B cell (primary cell): Measurements from ENCODE around the gene CACNA1G. TPM values are rescaled to one million over a fixed set of nuclear protein-coding genes. Genes with fewer than 3 reads are reported as not detected.

Source experiments
- ATAC-seq: fragments of 200-7000 bp; cut with Tn5 transposase; one replicate; pipeline ENCODE4 v1.10.0; 2021; ENCODE audit warnings: low read depth, mild to moderate bottlenecking, moderate number of reproducible peaks, moderate library complexity
- CTCF ChIA-PET: fragments of 350-600 bp; sonication (Branson Sonifier 250); formaldehyde crosslinking; loops from one replicate; lab custom pipeline; 2021; ENCODE audit warnings: antibody characterized with exemption, inconsistent platforms; lab: Charles Lee
- POLR2A ChIA-PET: fragments of 350-600 bp; sonication (Branson Sonifier 250); formaldehyde crosslinking; loops from one replicate; lab custom pipeline; 2021; ENCODE audit warnings: antibody characterized with exemption; lab: Charles Lee
- DNase-seq: peaks from one replicate; pipeline ENCODE4 v3.0.0; 2013
- H2AFZ ChIP-seq: 2 replicates; pipeline ENCODE4 v1.6.1; 2012; ENCODE audit warnings: mild to moderate bottlenecking, low read depth, low read length; ENCODE audit not compliant: insufficient read depth, poor library complexity, severe bottlenecking
- H3K27ac ChIP-seq, 2 donors: 1 replicate in 1 of 2; 2 replicates in 1 of 2; pipeline ENCODE4 v1.5.1; 2012 to 2013; ENCODE audit warnings: low read length in 2 of 2, mild to moderate bottlenecking in 2 of 2, moderate library complexity in 1 of 2
- H3K27me3 ChIP-seq, 4 experiments: fragments of 200-600 bp in 1 of 4; sonication (generic) in 1 of 4; replicated peaks in 1 of 4; 1 replicate in 2 of 4; 2 replicates in 2 of 4; pipeline versions ENCODE4 v1.6.1 to v1.7.0; 2013 to 2016; ENCODE audit warnings: low read length in 3 of 4, mild to moderate bottlenecking in 2 of 4, mixed read lengths in 1 of 4, moderate library complexity in 1 of 4; ENCODE audit not compliant: insufficient read depth in 4 of 4, control insufficient read depth in 3 of 4; ENCODE audit errors: control extremely low read depth in 1 of 4
- H3K36me3 ChIP-seq, 2 experiments: replicated peaks in 1 of 2; 1 replicate in 1 of 2; 2 replicates in 1 of 2; pipeline versions ENCODE4 v1.6.1 to v1.7.1; 2013; ENCODE audit warnings: low read length in 1 of 2; ENCODE audit not compliant: insufficient read depth in 2 of 2, control insufficient read depth in 1 of 2; ENCODE audit errors: control extremely low read depth in 1 of 2, extremely low read depth in 1 of 2
- H3K4me1 ChIP-seq, 2 donors: fragments of 200-600 bp in 1 of 2; sonication (generic) in 1 of 2; 1 replicate in 1 of 2; 2 replicates in 1 of 2; pipeline versions ENCODE4 v1.5.1 to v1.6.1; 2013 to 2017; ENCODE audit warnings: low read length in 2 of 2; ENCODE audit not compliant: control insufficient read depth in 2 of 2, insufficient read depth in 2 of 2
- H3K4me2 ChIP-seq: replicated peaks from 2 replicates; pipeline ENCODE3; 2012; ENCODE audit warnings: mild to moderate bottlenecking, low read depth, low read length; ENCODE audit not compliant: poor library complexity, severe bottlenecking
- H3K4me3 ChIP-seq, 5 experiments: fragments of 200-600 bp in 1 of 5; sonication (generic) in 1 of 5; 1 replicate in 3 of 5; 2 replicates in 2 of 5; pipeline versions ENCODE4 v1.5.1 to v1.7.0; 2011 to 2016; ENCODE audit warnings: low read length in 4 of 5, mild to moderate bottlenecking in 4 of 5, low read depth in 2 of 5, control low read depth in 1 of 5, moderate library complexity in 1 of 5; ENCODE audit not compliant: insufficient read depth in 1 of 5; ENCODE audit errors: control extremely low read depth in 1 of 5, extremely low read depth in 1 of 5
- H3K79me2 ChIP-seq: fragments of 200-600 bp; sonication (generic); one replicate; pipeline ENCODE4 v1.6.0; 2016; ENCODE audit warnings: low read length; ENCODE audit not compliant: control insufficient read depth, insufficient read depth
- H3K9ac ChIP-seq: fragments of 200-600 bp; sonication (generic); 2 replicates; pipeline ENCODE4 v1.6.1; 2017; ENCODE audit warnings: mild to moderate bottlenecking, low read length, moderate library complexity
- H3K9me3 ChIP-seq, 3 donors: one replicate each; pipeline versions ENCODE4 v1.6.1 to v1.7.1; 2013; ENCODE audit warnings: low read length in 2 of 3; ENCODE audit not compliant: control insufficient read depth in 2 of 3, insufficient read depth in 1 of 3; ENCODE audit errors: control extremely low read depth in 1 of 3
- H4K20me1 ChIP-seq: 2 replicates; pipeline ENCODE4 v1.6.0; 2012; ENCODE audit warnings: mild to moderate bottlenecking, low read length; ENCODE audit not compliant: insufficient read depth, control insufficient read depth, poor library complexity, severe bottlenecking
- H3K27ac Mint-ChIP-seq: one replicate; pipeline ENCODE4 v1.8.0; 2021; ENCODE audit warnings: mixed read lengths
- H3K27me3 Mint-ChIP-seq: one replicate; pipeline ENCODE4 v1.8.0; 2021; ENCODE audit warnings: mixed read lengths
- H3K4me1 Mint-ChIP-seq: one replicate; pipeline ENCODE4 v1.8.0; 2021; ENCODE audit warnings: mixed read lengths
- H3K4me3 Mint-ChIP-seq: one replicate; pipeline ENCODE4 v1.8.0; 2021; ENCODE audit warnings: mixed read lengths
- H3K9me3 Mint-ChIP-seq: one replicate; pipeline ENCODE4 v1.8.0; 2022; ENCODE audit warnings: mixed read lengths; ENCODE audit not compliant: insufficient read depth
- CTCF ChIP-seq: fragments of 200-600 bp; IDR thresholded peaks from one replicate; pipeline ENCODE4 v1.8.0; 2022; ENCODE audit warnings: antibody characterized with exemption, mild to moderate bottlenecking
- EZH2 ChIP-seq: IDR thresholded peaks from 2 replicates; pipeline ENCODE4 v1.6.1; 2012; ENCODE audit warnings: borderline replicate concordance, low read depth, mild to moderate bottlenecking, moderate library complexity, low read length; ENCODE audit not compliant: insufficient read depth, poor library complexity, severe bottlenecking
- WGBS: methylation state at CpG from one replicate; pipeline ENCODE4 v1.1.5; 2013; ENCODE audit warnings: missing lambda C conversion rate; ENCODE audit not compliant: insufficient coverage; 5-methylcytosine and 5-hydroxymethylcytosine counted together
- intact Hi-C: fragments of 100-400 bp; cut with micrococcal nuclease; formaldehyde crosslinking; loops from one replicate; pipeline ENCODE4 v1.10.0; 2022
- polyA plus RNA-seq: library from polyadenylated mRNA; depleted of rRNA; stranded (reverse); fragments of >200 nt; gene quantifications from 2 replicates; pipeline ENCODE4 v1.2.3, GENCODE V29; 2012
- total RNA-seq, 2 donors: library from RNA; stranded (reverse); fragments of 120-200 nt in 1 of 2; gene quantifications; 1 replicate in 1 of 2; 2 replicates in 1 of 2; pipeline versions ENCODE4 v1.2.3 to v1.2.4, GENCODE V29; 2013 to 2022

CACNA1G gene
- total and polyA plus RNA-seq, 2 donors (not counting 1 experiment from before 2014, with no cell fraction given) = 0.12 TPM; not detected in 1

GRCh38 chr17:50653738-50654137 lies 93.2 kb downstream of the CACNA1G start:
- Mint-ChIP-seq H3K27ac (no peak overlapping the region), H3K9me3 (peaks cover 2% of the 10 kb centered on the region), H3K4me3 (no peak overlapping the region), H3K4me1 (no peaks in the 10 kb centered on the region), H3K27me3 (peaks cover 5% of the 10 kb centered on the region)
- no peak overlapping the region for H3K4me2 ChIP-seq
- H3K9me3 ChIP-seq = peaks cover 0 to 11% (median 6%) of the 10 kb centered on the region in 3 donors
- ChIA-PET POLR2A (interaction anchor here (0.7 kb wide), 1 partner anchor 44 kb away, joined by 3 read pairs; no protein-coding TSS in a partner anchor), CTCF (no interaction called here)
- no peak overlapping the region for H3K27ac ChIP-seq
- no CpG with 5 or more reads among the region's 3 CpGs for WGBS
- no peak overlapping the region for H3K4me3 ChIP-seq
- H3K9ac ChIP-seq = no peak overlapping the region
- no peak for ATAC-seq
- no peak overlapping the region for H2AFZ ChIP-seq
- no peaks in the 10 kb centered on the region for H4K20me1 ChIP-seq
- peaks cover 0 to 4% (median 0%) of the 10 kb centered on the region in 4 experiments for H3K27me3 ChIP-seq
- TF ChIP-seq EZH2 (no peak), CTCF (no peak)
- H3K4me1 ChIP-seq = no peaks in the 10 kb centered on the region
- H3K36me3 ChIP-seq = no peaks in the 10 kb centered on the region
- intact Hi-C loops = no loop called here
- DNase-seq = no peak
- H3K79me2 ChIP-seq = no peaks in the 10 kb centered on the region

DNA sequence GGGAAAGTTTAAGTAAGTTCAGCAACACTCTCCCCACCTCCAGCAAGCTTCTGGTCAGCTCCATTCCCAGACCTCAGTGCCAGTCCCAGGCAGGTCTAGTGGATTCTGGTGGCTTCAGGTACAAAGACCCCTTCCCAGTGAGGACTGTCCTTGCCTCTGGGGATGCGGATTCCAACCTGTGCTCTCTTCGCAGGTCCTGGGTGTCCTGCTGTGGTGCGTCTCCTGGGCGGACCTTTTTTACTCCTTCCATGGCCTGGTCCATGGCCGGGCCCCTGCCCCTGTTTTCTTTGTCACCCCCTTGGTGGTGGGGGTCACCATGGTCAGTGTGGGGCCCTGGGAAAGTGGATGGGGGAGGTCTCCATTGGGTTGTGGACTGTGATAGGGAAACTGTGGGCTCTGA lies 96.0 kb downstream of the CACNA1G start:
- H3K4me3 Mint-ChIP-seq = no peak overlapping the region
- H4K20me1 ChIP-seq = no peaks in the 10 kb centered on the region
- CTCF ChIA-PET = no interaction called here
- no peaks in the 10 kb centered on the region for H3K4me1 Mint-ChIP-seq
- intact Hi-C loops = no loop called here
- H3K9me3 ChIP-seq = peaks cover 0 to 11% (median 6%) of the 10 kb centered on the region in 3 donors
- H3K27me3 ChIP-seq = peaks cover 0 to 4% (median 0%) of the 10 kb centered on the region in 4 experiments
- H3K4me3 ChIP-seq = no peak overlapping the region
- no peak overlapping the region for H3K27ac ChIP-seq
- no peak overlapping the region for H2AFZ ChIP-seq
- no peaks in the 10 kb centered on the region for H3K79me2 ChIP-seq
- TF ChIP-seq CTCF (no peak), EZH2 (no peak)
- DNase-seq (no peak), ATAC-seq (no peak)
- no peaks in the 10 kb centered on the region for H3K9me3 Mint-ChIP-seq
- POLR2A ChIA-PET = no interaction called here
- H3K27ac Mint-ChIP-seq = no peak overlapping the region
- H3K27me3 Mint-ChIP-seq = peaks cover 5% of the 10 kb centered on the region
- no peaks in the 10 kb centered on the region for H3K36me3 ChIP-seq
- H3K4me2 ChIP-seq = no peak overlapping the region
- no peak overlapping the region for H3K9ac ChIP-seq
- H3K4me1 ChIP-seq = no peaks in the 10 kb centered on the region
- 92% methylated on average over 5 of the region's 5 CpGs for WGBS
